ENCODE measurements around the gene PDE2A.

PDE2A gene

DNA sequence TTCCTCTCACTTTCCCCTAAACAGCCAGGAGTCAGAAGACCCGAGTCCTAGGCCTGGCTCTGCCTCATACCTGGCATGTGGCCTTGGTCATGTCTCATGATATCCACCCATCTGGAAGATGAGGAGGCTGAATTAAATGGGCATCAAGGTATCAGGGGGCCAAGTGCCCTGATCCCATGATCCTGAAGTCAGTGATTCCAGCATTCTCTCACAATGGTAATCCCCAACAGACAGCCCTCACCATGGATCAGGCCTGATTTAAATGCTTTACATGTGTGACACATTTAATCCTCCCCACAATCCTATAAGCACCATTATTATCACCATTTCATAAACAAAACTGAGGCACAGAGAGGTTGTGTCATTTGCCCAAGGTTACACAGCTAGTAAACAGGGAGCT, 70.0 kb downstream of the PDE2A start:
- DNase-seq (ENCODE audit: low spot score in 2 of 2) (no peak), ATAC-seq (replicated peaks; ENCODE audit: extremely low read depth, poor library complexity, severe bottlenecking) (no peak)
- H3K9me3 Mint-ChIP-seq, result no peaks in the 10 kb centered on the region
- H3K4me3 Mint-ChIP-seq, result no peak overlapping the region
- peaks cover 49% of the 10 kb centered on the region for H3K27me3 Mint-ChIP-seq
- no peak overlapping the region for H3K27ac Mint-ChIP-seq (ENCODE audit: low read depth)
- peaks cover 4% of the 10 kb centered on the region for H3K4me1 Mint-ChIP-seq
- H3K36me3 Mint-ChIP-seq (ENCODE audit: insufficient read depth), result peaks cover 2% of the 10 kb centered on the region

GRCh38 chr11:72602250-72602904, 71.8 kb downstream of the PDE2A start:
- H3K36me3 Mint-ChIP-seq (ENCODE audit: insufficient read depth), result peaks cover 2% of the 10 kb centered on the region
- no peaks in the 10 kb centered on the region for H3K4me1 Mint-ChIP-seq
- no peaks in the 10 kb centered on the region for H3K9me3 Mint-ChIP-seq
- H3K27ac Mint-ChIP-seq (ENCODE audit: low read depth), result no peak overlapping the region
- DNase-seq (ENCODE audit: low spot score in 2 of 2) (no peak), ATAC-seq (replicated peaks; ENCODE audit: extremely low read depth, poor library complexity, severe bottlenecking) (no peak)
- peaks cover 40% of the 10 kb centered on the region for H3K27me3 Mint-ChIP-seq
- no peak overlapping the region for H3K4me3 Mint-ChIP-seq

DNA sequence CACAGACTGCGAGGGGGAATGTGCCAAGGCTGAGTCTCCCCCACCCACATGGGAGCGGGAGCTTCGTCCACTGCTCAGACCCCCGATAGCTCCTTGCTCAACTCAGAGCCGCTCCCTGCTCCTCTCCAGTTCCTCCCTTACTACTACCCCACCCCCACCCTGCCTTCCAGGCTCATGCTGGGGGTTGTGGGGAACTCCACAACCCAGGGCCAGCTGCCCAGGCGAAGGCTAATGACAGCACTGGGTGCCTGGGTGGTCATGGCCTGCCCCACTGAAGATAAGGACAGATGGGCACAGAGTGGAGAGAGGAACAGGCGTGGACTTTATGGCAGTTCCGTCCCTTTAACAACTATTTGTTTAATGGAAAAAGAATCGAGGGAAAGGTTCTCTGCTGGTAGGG, 73.7 kb downstream of the PDE2A start:
- H3K27me3 Mint-ChIP-seq, result peaks cover 28% of the 10 kb centered on the region
- H3K36me3 Mint-ChIP-seq (ENCODE audit: insufficient read depth), result peaks cover 2% of the 10 kb centered on the region
- H3K4me1 Mint-ChIP-seq, result no peaks in the 10 kb centered on the region
- H3K27ac Mint-ChIP-seq (ENCODE audit: low read depth), result no peak overlapping the region
- DNase-seq (ENCODE audit: low spot score in 2 of 2) (no peak), ATAC-seq (replicated peaks; ENCODE audit: extremely low read depth, poor library complexity, severe bottlenecking) (no peak)
- H3K9me3 Mint-ChIP-seq, result no peaks in the 10 kb centered on the region
- H3K4me3 Mint-ChIP-seq, result no peak overlapping the region

DNA sequence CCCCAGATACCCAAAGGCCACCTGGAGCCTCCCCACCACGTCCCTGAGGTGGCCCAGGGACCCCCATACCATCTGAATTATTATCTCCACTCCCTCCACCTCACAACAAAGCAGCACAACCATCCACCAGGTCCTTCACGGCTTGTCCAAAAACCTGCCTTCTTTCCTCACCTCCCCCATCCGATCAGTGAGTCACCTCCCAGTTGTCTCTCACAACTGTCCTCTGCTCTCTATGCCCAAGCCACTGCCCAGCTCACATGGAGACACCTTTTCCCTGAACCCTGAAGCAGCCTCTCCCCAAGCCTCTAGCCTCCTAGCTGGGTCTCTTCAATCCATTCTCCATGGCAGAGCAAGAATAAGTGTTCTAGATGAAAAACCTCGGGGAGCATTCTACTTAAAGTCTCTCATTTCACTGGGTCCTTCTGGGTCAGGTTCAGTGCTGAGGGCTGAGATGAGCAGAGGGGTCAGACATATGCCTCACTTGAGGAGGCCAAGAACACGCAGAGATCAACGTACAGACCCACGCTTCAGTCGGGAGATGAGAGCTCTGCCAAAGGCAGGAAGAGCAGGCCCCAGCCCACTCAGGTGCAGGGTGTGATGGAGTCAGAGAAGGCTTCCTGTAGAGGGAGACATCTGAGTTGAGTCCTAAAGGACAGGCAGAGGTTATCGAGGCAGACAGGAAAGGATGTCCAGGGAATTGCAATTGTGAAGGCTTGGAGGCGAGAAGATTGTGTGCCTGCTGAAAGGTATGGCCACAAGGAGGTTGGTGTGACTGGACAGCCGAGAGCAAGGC, 74.7 kb downstream of the PDE2A start:
- no peak overlapping the region for H3K27ac Mint-ChIP-seq (ENCODE audit: low read depth)
- peaks cover 2% of the 10 kb centered on the region for H3K36me3 Mint-ChIP-seq (ENCODE audit: insufficient read depth)

DNA sequence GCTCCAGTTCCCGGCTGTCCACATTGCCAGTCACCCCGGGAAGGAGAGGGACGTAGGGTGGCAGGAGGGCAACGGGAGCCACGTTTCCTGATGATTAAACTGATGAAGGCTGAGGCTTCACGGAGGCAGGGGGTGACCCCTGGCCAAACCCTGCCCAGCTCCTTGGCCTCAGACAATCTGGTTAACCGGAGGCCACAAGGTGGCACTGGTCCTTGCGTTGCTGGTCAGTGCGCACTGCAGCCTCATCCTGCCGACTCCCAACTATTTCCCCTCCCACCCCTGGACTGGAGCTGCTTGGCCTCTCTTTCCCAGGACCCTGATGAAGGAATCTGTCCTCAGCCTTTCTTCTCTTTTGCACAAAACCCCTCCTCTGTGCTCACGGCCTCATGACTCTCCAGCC, 75.3 kb downstream of the PDE2A start:
- ATAC-seq (replicated peaks; ENCODE audit: extremely low read depth, poor library complexity, severe bottlenecking) (no peak), DNase-seq (ENCODE audit: low spot score in 2 of 2) (no peak)
- no peak overlapping the region for H3K27ac Mint-ChIP-seq (ENCODE audit: low read depth)
- H3K4me3 Mint-ChIP-seq, result no peak overlapping the region
- no peaks in the 10 kb centered on the region for H3K4me1 Mint-ChIP-seq
- peaks cover 2% of the 10 kb centered on the region for H3K36me3 Mint-ChIP-seq (ENCODE audit: insufficient read depth)
- peaks cover 22% of the 10 kb centered on the region for H3K27me3 Mint-ChIP-seq
- H3K9me3 Mint-ChIP-seq, result no peaks in the 10 kb centered on the region

More for the DNA sequence above, 74.7 kb downstream of the PDE2A start:
- Mint-ChIP-seq H3K4me1 (no peaks in the 10 kb centered on the region), H3K27me3 (peaks cover 24% of the 10 kb centered on the region), H3K9me3 (no peaks in the 10 kb centered on the region), H3K4me3 (no peak overlapping the region)
- no peak for ATAC-seq (replicated peaks; ENCODE audit: extremely low read depth, poor library complexity, severe bottlenecking)
- no peak for DNase-seq (ENCODE audit: low spot score in 2 of 2)

GRCh38 chr11:72598466-72598865, 75.8 kb downstream of the PDE2A start:
- Mint-ChIP-seq H3K36me3 (ENCODE audit: insufficient read depth) (peaks cover 2% of the 10 kb centered on the region), H3K4me3 (no peak overlapping the region), H3K9me3 (no peaks in the 10 kb centered on the region), H3K27me3 (peaks cover 18% of the 10 kb centered on the region), H3K27ac (ENCODE audit: low read depth) (no peak overlapping the region), H3K4me1 (no peaks in the 10 kb centered on the region)
- DNase-seq (ENCODE audit: low spot score in 2 of 2) (no peak), ATAC-seq (replicated peaks; ENCODE audit: extremely low read depth, poor library complexity, severe bottlenecking) (no peak)

GRCh38 chr11:72597721-72598120, 76.5 kb downstream of the PDE2A start:
- no peak overlapping the region for H3K27ac Mint-ChIP-seq (ENCODE audit: low read depth)

GRCh38 chr11:72595292-72595684, 78.9 kb downstream of the PDE2A start:
- peaks cover 20% of the 10 kb centered on the region for H3K27me3 Mint-ChIP-seq
- no peak overlapping the region for H3K4me3 Mint-ChIP-seq
- no peaks in the 10 kb centered on the region for H3K36me3 Mint-ChIP-seq (ENCODE audit: insufficient read depth)
- ATAC-seq (replicated peaks; ENCODE audit: extremely low read depth, poor library complexity, severe bottlenecking), result no peak
- H3K4me1 Mint-ChIP-seq, result peaks cover 22% of the 10 kb centered on the region
- DNase-seq (ENCODE audit: low spot score in 2 of 2), result no peak
- no peaks in the 10 kb centered on the region for H3K9me3 Mint-ChIP-seq
- peak overlapping the region; percentile 52 for H3K27ac Mint-ChIP-seq (ENCODE audit: low read depth)

More at GRCh38 chr11:72597721-72598120, 76.5 kb downstream of the PDE2A start:
- Mint-ChIP-seq H3K4me3 (no peak overlapping the region), H3K27me3 (peaks cover 10% of the 10 kb centered on the region), H3K4me1 (no peaks in the 10 kb centered on the region), H3K36me3 (ENCODE audit: insufficient read depth) (peaks cover 2% of the 10 kb centered on the region), H3K9me3 (no peaks in the 10 kb centered on the region)
- DNase-seq (ENCODE audit: low spot score in 2 of 2), result no peak
- no peak for ATAC-seq (replicated peaks; ENCODE audit: extremely low read depth, poor library complexity, severe bottlenecking)

DNA sequence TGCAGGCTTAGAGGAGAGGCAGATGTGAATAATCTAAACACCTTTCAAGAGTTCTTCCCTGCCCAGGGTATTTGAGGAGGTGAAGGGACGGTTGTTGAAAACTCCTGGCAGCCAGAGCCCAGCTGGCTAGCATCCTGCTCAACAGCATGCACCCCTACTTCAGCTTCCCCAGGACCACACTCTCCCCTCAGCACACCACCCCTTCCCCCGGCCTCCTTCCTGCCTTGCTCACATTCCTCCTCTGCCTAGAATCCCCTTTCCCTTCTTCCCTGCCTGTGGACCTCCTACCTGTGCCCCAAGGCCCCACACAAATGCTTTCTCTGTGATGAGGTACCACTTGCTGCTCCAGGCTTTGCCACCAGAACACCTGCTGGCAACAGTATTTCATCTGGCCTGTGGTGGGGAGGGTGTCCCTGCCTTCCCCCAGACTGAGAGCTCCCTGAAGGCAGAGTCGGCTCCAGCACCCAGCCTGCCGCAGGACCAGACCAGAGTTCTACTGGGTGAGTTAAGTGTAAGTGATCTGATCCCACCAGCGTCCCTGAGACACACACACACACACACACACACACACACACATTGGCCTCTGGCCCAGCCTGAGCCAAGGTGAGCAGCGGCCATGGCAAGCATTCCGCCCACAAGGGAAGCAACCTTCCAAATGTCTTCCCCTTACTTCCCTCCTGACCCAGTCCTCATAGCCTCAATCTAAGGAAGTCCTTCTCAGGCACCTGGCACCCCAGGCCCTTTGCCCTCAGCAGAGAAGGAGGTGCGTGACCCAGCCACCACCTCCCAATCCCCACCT, 79.5 kb downstream of the PDE2A start:
- H3K4me1 Mint-ChIP-seq, result peaks cover 27% of the 10 kb centered on the region
- ATAC-seq (replicated peaks; ENCODE audit: extremely low read depth, poor library complexity, severe bottlenecking), result no peak
- no peak for DNase-seq (ENCODE audit: low spot score in 2 of 2)
- peak overlapping the region; percentile 52 for H3K27ac Mint-ChIP-seq (ENCODE audit: low read depth)
- H3K36me3 Mint-ChIP-seq (ENCODE audit: insufficient read depth), result peaks cover 2% of the 10 kb centered on the region
- H3K27me3 Mint-ChIP-seq, result peaks cover 24% of the 10 kb centered on the region
- H3K9me3 Mint-ChIP-seq, result no peaks in the 10 kb centered on the region
- H3K4me3 Mint-ChIP-seq, result no peak overlapping the region

GRCh38 chr11:72592698-72593495, 81.3 kb downstream of the PDE2A start:
- peaks cover 4% of the 10 kb centered on the region for H3K36me3 Mint-ChIP-seq (ENCODE audit: insufficient read depth)
- peaks cover 35% of the 10 kb centered on the region for H3K27me3 Mint-ChIP-seq
- no peak for ATAC-seq (replicated peaks; ENCODE audit: extremely low read depth, poor library complexity, severe bottlenecking)
- DNase-seq (ENCODE audit: low spot score in 2 of 2), result no peak
- H3K4me1 Mint-ChIP-seq, result peaks cover 30% of the 10 kb centered on the region
- no peak overlapping the region for H3K4me3 Mint-ChIP-seq
- peak overlapping the region; percentile 33 for H3K27ac Mint-ChIP-seq (ENCODE audit: low read depth)
- H3K9me3 Mint-ChIP-seq, result no peaks in the 10 kb centered on the region

DNA sequence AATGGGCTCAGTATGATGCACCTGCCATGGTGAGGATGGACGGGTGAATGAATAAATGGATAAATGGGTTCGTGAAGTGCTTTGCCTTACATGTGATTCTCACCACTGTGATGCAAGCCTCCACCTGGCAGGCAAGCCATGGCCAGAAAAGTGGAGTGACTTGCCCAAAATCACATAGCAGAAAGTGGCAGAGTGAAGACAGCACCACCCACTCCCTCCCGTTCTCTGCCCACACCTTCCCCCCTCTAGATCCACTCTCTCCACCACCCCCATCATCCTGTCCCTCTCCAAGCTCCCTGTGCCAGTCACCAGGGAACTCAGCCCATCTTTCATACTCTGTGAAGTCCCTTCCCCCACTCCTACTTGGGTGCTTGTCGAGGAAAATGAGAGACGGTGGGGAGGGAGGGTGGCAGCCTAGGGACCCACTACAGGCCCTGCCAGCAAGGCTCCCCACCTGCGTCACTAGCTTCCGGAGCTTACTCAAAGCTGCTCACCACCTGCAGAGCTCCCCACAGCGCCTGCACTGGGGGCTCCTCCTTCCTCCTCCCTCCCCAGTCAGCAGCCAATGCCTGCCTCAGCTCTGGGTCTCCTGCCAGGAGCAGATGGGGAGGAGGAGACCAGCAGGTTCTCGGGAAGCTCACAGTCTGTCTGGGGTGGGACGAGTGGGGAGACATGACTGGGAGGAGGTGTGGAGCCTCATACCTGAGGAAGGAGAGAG, 82.3 kb downstream of the PDE2A start:
- Mint-ChIP-seq H3K4me1 (peaks cover 33% of the 10 kb centered on the region), H3K36me3 (ENCODE audit: insufficient read depth) (peaks cover 4% of the 10 kb centered on the region), H3K27ac (ENCODE audit: low read depth) (peak overlapping the region; percentile 33), H3K4me3 (no peak overlapping the region), H3K9me3 (no peaks in the 10 kb centered on the region), H3K27me3 (peaks cover 35% of the 10 kb centered on the region)
- ATAC-seq (replicated peaks; ENCODE audit: extremely low read depth, poor library complexity, severe bottlenecking) (peak; percentile 99), DNase-seq (ENCODE audit: low spot score in 2 of 2) (peak; percentile 22 to 62)

Measured in central memory CD8-positive, alpha-beta T cell (primary cell).